GM12801 (cell line): ENCODE data around the gene FAR1.

Source experiments
- TF ChIP-seq, protein P1 (sequence below): IDR thresholded peaks from one replicate; pipeline ENCODE4 v1.5.1; 2011; ENCODE audit warnings: control low read depth; ENCODE audit not compliant: insufficient read length; ENCODE audit errors: extremely low read depth

FAR1 gene

DNA sequence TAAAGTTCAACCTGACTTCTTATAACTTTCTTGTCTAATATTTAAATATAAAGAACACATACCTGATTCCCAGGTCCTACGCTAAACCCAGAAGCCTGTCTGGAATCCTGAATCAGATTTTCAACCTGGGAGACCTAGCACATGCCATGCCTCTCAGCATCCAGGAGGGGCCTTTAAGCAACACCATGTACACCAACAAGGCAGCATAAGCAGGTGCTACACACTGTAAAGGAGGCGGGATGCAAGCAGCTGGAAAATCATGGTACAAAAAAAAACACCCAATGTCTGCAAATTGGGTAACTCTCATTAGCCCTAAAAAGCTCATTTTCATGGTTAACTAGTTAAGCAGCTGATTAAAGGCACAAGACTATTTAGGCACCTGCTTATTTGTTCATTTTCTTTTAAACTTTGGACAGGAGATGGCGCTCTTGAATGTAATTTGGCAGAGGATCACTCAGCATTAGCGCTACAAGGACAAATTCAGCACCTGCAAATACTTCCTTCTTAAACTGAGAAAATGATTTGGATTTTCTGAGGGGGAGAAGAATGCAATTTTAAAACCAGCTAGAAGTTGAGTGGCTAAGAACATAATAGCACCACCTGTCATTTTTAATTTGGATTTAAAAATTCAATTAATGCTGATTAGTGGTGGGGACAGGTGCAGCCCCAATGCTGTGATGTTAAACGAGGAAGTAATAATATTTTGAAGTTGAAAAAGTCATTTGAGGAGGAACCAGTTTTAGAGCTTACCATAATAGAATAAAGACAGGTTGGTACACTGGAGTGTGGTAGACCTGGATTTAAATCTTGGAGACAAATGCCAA is 104.0 kb downstream of the FAR1 start:
- TF ChIP-seq, protein P1, sequence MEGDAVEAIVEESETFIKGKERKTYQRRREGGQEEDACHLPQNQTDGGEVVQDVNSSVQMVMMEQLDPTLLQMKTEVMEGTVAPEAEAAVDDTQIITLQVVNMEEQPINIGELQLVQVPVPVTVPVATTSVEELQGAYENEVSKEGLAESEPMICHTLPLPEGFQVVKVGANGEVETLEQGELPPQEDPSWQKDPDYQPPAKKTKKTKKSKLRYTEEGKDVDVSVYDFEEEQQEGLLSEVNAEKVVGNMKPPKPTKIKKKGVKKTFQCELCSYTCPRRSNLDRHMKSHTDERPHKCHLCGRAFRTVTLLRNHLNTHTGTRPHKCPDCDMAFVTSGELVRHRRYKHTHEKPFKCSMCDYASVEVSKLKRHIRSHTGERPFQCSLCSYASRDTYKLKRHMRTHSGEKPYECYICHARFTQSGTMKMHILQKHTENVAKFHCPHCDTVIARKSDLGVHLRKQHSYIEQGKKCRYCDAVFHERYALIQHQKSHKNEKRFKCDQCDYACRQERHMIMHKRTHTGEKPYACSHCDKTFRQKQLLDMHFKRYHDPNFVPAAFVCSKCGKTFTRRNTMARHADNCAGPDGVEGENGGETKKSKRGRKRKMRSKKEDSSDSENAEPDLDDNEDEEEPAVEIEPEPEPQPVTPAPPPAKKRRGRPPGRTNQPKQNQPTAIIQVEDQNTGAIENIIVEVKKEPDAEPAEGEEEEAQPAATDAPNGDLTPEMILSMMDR, result no peak

DNA sequence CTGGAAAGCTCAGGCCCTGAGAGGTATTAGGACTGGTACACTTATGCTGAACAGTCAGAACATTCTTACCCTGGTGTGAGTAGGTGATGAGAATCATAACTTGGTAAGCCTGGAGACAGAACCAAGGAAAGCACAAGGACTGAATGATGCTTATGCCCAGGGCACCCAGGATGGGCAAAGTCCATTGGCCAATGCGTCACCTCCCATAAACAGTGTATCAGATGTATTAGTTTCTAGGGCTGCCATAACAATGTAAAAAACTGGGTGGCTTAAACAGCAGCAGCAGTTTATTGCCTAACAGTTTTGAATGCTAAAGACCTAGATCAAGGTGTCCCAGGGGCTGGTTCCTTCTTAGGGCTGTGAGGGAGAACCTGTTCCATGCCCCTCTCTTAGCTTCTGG is 107.0 kb downstream of the FAR1 start:
- TF ChIP-seq, protein P1, result no peak

DNA sequence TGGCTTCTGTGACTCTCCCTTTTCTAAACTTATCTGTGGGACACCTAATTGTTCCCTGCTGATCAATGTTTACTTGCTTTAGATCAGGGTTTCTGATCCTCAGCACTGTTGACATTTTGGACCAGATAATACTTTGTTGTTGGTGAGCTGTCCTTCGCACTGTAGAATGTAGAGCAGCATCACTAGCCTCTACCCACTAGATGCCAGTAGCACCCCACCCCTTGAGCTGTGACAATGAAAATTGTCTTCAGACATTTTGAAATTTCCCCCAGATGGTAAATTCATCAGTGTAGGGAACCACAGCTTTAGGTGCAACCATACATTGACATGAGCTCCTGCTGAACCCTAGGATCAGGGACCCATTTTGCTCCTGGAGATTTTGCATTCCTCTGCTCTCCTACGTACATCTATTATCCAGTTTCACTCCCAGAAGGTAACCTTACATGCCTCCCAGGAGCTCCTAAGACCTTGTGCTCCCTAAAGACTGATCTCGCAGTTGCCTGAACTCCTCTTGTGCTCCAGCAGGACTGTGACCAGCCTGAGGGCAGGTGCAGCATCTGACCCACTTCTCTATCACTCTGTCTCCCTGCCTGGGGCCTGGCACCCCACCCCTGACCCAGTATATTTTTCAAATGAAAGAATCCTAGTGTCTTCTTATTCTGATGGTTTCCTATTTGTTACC is 107.8 kb downstream of the FAR1 start:
- TF ChIP-seq, protein P1, result no peak

DNA sequence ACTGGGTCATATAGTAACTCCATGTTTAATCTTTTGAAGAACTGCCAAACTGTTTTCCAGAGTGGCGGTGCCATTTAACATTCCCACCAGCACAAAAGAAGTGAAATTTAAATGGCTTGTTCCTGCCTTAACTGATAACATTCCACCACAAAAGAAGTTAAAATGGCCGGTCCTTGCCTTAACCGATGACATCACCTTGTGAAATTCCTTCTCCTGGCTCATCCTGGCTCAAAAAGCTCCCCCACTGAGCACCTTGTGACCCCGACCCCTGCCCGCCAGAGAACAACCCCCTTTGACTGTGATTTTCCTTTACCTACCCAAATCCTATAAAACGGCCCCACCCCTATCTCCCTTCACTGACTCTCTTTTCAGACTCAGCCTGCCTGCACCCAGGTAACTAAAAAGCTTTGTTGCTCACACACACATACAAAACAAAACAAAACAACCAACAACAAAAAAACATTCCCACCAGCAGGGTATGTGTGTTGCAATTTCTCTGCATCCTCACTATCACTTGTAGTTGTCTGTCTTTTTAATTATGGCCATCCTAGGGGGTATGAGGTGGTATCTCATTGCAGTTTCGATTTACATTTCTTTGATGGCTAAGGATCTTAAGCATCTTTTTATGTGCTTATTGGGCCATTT is 109.0 kb downstream of the FAR1 start:
- TF ChIP-seq, protein P1, result no peak

DNA sequence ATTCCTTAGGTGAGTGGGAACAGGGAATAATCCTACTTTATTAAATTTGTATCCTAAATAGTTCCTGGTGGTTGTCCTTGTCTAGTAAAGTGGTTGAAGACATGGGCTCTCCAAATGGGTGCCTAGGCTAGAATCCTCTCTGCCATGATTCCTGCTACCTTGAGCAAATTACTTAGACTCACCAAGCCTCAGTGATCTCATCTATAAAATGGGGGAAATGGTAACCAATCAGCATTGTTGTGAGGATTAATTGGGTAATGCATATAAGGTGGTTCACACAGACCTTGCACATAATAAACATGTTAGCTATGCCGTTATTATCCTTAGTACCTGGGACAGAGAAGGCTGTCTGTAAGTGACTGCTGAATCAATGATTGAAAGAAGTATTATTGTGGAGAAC is 109.9 kb downstream of the FAR1 start:
- TF ChIP-seq, protein P1, result no peak

DNA sequence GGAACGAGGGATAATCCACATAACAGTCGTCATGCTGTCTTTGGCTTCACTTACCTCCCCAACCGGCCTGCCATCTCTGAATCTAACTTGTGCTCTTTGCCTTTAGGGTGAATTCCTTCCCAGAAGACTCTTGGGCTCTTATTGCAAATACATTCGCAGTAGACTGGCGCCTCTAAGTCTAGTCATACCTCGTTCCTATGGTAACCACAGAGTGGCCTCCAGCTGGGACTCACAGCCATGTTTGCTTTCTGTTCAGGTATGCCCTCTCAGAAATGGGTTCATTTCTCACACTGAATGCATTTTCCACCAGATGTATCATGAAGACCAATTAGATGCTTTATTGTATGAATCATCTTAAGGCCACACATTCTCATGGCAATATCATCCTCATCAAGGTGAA is 112.7 kb downstream of the FAR1 start:
- TF ChIP-seq, protein P1, result no peak
